Stimulated activated CD8-positive, alpha-beta memory T cell treated with anti-CD3 and anti-CD28 coated beads, Interleukin-4, amount 100 ng/mL, for 24 hours (primary cell): ENCODE data around the gene BBC3.
"Not testable (repeated sequence)": the region's sequence is repeated elsewhere in the genome, so short reads cannot be mapped to it uniquely, and the experiment has no call there.

Source experiments
- DNase-seq: peaks from one replicate; pipeline ENCODE4 v3.0.0-alpha.2; 2020; ENCODE audit warnings: low read depth

Gene BBC3

DNA sequence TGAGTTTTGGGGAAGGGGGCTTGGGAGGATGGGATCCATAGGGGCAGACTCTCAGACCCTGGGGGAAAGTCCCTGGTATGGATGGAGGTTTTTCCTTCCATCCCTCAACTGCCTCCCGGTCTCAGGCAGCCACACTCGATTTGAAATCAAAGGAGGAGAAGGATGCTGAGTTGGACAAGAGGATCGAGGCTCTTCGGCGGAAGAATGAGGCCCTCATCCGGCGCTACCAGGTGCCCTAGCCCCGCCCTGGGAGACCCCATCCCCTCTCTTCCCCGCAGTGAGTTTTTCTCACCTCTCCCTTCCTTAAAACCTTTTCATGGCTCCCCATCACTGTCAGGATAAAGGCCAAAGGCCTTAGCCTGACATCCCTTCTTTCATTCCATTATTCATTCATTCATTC lies 27.4 kb upstream of the BBC3 start:
- no peak for DNase-seq

DNA sequence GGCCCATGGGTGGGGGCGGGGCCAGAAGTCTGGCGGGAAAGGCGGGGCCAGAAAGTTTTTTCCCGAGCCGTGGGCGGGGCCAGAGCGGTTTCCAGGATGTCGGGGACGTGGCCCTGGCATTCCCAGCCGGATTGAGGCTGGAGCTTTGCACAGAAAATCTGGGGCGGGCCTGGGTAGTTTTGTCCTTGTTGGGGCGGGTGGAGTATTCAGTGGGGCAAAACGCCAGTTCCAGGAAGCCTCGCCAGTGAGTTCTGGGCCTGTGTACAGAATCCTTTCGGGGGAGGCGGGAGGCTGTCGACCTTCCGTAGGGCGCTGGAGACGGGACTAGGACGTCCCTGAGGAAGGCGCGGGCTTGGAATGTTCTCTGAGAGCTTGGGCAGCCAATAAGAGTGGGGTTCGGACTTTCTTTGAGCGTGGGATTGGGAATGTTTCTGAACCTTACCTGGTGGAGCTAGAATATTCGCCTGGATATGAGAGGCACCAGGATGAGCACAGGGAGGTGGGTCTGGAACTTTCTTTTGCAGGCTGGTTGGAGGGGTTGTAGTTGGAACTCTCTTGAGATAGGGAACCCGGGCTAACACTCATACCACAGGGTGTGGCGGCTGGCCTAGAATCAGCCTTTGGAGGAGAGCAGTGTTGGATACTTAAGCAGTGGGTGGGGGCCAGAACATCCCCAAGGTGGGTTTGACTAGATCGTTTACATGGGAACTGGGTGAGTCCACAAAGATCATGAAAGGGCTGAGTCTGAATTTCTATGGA lies 26.6 kb upstream of the BBC3 start:
- no peak for DNase-seq

DNA sequence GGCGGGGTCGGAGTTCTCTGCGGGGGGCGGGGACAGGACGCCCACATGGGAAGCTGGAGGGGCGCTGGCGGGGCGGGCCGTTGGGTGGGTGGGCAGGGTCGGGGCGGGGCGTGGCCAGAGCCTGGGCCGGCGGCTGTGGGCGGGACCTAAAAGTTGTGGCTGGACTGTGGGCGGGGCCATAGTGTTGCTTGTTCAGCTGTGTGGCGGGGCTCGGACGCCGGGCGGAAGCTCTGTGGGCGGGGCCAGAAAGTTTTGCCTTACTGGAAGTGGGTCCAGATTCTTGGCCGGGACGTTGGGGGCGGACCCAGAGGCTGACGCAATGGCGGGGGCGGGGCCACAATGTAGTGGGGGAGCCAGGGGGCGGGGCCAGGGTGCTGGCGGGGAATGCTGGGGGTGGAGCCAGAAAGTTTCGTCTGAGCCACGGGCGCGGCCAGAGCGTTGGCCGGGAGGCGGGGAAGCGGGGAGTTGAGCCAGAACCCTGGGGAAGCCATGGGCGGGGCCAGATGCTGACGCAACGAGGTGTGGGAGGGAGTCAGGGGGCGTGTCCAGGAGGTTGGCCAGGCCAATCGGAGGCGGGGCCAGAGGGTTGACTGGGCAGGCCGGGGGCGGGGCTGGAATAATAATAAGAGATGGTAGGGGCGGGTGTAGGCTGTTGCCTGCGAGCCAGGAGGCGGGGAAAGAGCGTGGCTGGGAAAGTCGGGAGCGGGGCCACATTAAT lies 25.9 kb upstream of the BBC3 start:
- peak; percentile 100 for DNase-seq

DNA sequence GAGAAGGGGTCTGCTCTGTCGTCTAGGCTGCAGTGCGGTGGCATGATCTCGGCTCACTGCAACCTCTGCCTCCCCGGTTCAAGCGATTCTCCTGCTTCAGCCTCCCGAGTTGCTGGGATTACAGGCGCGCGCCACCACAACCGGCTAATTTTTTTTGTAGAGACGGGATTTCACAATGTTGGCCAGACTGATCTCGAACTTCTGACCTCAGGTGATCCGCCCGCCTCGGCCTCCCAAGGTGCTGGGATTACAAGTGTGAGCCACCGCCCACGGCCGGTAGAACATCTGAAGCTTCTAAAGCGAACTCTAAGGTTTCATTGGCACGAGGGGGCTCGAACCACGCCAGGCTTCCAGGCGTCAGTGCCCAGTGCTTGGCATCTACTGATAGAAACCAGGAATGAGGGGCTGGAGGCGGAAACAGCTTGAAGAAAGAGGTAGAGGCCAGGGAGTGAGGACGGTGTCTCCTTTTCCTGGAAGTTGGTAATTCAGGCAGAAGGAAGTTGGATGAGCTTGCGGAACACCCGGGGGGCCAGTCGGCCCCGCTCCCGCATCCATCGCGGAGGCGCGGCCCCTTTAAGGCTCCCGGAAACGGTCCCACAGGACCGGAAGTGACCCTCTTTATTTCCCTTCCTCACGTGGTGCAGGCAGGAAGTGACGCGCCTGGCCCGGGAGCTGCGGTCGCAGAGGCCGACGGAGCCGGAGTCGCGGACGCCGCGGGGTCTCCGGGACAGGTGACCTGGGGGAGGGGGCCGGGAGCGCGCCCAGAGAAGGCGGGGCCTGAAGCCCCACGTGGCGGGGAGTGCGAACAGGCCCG lies 25.1 kb upstream of the BBC3 start, which contains the start of gene CCDC9:
Gene CCDC9 (plus strand): TSS at position 647 of the 814 bp plus-strand sequence. CDS start 1,876 bp downstream, outside the sequence.
- peak; percentile 92 for DNase-seq

DNA sequence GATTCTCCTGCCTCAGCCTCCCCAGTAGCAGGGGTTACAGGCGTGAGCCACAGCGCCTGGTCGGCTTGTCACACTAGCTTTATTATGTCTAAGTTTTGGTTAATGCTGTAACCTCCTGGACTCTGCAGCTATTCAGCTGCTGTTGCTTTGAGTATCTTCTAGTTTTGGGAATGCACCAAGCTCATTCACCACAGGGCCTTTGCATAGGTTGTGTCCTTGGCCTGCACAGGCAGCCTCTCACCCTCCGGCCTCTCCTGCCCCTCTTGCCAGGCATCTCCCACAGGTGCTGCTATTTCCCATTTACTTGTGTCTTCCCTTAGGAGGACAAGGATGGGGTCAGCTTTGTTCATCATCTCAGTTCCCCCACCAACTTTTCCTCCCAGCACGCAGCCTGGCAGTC lies 23.0 kb upstream of the BBC3 start:
- no peak for DNase-seq

DNA sequence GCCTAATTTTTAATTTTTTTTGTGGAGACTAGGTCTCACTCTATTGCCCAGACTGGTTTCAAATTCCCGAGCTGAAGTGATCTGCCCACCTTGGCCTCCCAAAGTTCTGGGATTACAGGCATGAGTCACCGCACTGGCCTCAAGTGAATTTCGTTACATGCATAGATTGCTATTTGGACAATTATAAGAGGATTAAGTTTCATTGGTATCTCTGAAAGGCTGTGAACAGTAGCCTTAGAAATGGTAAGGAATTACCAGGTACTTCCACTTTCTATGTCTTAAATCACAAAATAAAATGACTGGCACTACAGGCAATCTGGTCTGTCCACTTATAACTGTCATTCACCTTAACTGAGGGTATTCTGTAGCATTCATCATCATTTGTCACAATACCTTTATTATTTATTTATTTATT lies 22.5 kb upstream of the BBC3 start:
- no peak for DNase-seq

DNA sequence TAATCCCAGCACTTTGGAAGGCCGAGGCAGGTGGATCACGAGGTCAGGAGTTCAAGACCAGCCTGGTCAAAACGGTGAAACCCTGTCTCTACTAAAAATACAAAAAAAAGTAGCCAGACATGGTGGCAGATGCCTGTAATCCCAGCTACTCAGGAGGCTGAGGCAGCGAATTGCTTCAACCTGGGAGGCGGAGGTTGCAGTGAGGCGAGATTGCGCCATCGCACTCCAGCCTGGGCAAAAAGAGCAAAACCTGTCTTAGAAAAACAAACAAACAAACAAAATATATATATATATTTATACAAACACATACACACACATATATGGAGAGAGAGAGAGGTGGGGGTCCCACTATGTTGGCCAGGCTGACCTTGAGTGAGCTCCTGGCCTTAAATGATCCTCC lies 22.0 kb upstream of the BBC3 start:
- not testable (repeated sequence) for DNase-seq

DNA sequence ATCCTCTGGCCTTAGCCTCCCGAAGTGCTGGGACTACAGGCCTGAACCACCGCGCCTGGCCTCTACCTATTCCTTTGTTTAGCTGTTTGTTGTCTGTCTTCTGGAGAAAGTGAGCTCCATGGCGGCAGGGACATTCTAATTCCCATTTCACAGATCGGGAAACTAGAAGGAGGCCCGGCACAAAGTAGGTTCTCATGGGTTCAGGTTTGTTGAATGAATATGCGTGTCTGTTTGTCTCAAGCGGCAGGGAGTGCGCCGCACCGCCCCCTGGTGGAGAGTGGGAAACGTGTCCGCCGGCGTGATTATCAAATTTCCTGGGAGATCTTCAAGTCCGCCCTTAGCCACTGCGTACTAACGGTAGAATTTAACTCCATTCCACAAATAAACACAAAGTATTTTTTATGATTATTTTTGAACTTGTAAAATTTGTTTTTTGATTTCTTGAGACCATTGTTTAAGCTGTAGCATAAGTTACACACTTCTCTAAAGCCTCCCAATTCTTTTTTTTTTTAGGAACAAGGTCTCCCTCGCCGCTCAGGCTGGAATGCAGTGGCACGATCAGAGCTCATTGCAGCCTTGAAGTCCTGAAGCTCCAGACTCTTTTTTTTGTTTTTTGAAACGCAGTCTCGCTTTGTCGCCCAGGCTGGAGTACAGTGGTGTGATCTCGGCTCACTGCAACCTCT lies 16.4 kb upstream of the BBC3 start:
- DNase-seq = peak; percentile 67

DNA sequence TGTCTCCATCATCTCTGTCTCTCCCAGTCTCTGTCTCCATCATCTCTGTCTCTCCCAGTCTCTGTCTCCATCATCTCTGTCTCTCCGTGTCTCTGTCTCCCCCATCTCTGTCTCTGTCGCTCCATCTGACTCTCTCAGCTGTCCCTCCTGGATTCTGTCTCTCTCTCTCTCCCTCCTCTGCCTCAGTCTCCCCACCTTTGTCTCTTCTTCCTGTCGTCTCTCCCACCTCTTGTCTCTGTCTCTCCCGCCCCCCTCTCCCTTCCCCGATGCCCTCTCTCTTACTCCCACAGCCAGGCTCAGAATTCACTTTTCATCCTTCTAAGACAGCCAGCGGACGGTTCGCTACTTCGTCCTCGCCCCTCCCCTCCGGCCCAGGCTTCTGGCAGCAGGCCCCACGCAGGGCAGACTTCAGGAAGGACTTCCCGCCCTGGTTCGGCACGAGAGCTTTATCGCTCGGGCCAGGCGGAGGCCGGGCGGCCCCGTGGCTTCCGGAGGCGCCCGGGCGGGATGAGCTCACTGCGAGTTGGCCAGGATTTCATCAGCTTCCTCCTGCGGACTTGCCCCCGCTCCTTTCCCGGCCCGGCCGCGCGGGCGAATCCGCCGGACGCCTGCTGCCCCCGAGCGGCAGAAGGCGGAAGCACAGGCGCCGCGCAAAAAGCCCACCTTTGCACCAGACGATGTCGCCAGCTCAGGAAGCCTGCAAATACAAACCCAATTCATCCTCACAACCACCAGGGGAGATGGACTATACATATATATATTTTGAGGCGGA lies 13.0 kb upstream of the BBC3 start:
- peak; percentile 86 for DNase-seq

DNA sequence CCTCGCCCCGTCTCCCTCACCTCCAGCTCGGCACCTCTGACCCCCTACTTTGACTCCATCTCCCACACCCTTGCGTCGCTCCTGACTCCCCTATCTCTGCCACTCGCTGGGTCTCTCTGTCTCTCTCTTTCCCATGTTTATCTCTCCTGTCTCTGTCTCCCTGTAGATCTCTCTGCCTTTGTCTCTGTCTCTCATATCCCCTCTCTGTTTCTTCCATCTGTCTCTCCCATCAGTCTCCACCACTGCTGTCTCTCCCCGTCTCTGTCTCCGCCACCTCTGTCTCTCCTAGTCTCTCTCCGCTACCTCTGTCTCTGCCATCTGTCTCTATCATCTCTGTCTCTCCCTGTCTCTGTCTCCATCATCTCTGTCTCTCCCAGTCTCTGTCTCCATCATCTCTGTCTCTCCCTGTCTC lies 12.4 kb upstream of the BBC3 start:
- DNase-seq = no peak

DNA sequence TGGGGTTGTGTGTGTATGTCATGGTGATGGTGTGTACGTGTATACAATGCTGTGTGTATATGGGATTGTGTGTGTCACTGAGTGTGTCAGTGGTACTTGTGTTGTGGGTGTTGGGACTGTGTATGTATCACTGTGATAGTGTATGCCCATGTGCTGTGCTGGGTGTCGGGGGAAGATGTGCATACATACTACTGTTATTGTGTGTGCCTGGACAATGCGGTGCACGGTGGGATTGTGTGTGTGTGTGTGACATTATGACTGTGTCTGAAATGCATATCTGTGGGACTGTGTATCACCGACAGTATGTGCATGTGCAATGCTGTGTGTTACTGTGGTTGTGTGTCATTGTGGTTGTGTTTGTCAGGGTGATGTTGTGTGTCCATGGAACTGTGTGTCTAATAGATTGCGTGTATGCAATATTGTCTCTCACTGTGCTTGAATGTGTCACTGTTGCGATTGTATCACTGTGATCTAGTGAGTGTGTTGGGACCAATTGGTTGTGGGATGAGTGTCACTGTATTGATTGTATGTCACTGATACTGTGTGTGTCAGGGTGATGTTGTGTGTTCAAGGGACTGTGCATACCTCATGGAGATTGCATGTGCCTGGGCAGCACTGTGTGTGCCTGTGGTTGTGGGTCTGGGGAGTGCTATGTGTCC lies 11.0 kb upstream of the BBC3 start:
- DNase-seq = no peak

DNA sequence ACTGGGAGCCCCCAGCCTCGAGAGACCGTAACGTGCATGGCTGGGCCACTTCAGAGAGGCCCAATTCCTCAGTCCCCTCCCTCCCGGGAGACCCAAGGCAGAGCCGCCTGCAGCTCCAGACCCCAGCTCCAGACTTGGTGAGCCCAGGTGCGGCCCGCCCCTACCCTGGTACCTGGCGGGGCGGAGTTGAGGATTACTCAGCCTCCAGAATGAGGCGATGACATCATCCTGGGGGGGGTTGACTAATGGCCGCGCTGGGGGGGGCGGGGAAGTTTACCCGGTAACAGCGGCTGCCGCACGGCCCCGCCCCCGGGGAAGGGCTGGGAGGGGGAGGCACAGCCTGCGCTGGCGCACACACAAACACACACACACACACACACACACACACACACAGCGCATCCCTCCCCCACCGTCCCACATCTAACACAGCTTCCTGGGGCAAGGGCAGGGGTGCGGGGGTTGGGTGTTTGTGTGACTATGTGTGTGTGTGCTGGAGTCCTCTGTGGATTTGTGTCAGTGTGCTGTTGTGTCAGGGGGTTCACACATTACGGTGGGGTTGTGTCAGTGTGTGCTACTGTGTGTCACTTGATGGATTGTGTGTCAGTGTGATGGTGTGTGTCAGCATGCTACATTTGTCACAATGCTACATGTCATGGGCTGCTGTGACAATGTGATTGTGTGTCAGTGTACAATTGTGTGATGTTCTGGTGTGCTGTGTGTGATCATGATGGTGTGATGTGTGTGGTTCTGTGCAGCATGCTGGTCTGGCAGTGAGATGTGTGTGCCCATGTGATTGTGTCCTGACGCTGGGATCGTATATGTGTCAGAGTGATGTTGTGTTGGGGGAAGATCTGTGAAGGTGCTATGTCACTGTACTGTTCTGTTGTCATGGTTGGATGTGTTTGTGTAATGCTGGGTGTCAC lies 10.3 kb upstream of the BBC3 start:
- peak; percentile 74 for DNase-seq

DNA sequence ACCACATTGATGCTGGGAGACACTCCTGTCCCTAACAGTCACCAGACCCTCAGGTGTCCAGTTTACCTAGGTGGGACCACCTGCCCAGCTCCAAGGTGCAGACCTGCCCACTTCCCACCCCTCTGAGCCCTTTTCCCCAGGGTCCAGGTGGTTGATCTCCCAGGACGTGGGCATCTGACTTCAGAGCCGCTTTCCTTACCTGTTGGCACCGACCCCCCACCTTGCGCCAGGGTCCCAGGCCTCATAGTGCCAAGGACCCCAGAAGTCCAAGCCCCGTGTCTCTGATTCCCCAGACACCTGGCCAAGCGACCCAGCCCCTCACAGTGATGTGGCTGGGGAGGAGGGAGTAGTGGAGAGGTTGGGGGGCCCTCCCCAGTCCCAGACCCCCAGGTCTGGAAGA lies 9.6 kb upstream of the BBC3 start:
- DNase-seq = no peak

DNA sequence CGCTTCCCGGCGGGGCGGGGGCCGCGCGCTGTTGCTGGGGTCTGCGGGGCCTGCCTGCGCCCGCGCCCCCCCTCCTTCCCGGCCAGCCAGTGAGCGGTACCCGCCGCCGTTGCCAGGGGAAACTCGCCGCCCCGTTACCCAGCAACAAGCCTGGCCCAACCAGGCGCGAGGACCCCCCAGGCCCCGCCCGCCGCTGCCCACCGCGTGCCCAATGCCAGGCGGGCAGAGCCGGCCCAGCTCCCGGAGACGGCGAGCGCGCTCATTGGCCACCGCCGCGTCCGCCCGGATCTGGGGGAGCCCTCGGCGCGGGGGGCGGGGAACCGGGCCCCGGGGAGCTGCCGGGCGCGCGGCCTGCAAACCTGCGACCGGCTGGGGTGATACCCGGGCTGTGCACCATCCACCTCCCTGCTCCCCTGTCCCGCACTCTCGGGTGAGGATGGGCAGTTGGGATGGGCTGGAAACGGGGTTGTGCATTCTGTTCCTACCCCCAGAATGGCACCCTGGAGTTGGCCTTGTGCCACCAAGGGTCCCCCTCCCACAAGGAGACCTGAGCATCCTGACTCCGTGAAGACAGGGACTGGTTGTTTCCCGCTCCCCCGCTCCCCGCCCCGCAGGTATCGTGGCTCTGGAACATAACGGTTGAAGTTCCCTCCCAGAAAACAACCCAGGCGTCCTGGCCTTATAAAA lies 8.8 kb upstream of the BBC3 start:
- no peak for DNase-seq

DNA sequence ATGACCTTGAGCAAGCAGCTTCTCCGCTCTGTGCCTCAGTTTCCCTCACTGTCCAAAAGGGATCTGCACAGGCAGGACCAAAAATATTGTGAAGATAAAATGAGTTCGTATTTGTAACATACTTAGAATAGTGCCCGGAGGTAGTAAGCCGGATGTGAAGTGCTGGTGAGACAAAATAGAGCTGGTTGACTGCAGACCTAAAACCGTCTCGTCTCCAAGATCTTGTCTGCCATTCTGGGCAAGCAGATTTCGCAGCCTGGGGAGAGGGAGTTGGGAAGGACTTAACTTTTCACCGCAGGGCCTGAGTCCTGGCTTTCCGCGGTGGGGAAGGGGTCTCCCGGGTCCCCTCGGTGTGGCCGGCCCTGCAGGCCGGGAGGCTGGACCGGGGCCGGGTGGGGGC lies 8.2 kb upstream of the BBC3 start:
- no peak for DNase-seq

DNA sequence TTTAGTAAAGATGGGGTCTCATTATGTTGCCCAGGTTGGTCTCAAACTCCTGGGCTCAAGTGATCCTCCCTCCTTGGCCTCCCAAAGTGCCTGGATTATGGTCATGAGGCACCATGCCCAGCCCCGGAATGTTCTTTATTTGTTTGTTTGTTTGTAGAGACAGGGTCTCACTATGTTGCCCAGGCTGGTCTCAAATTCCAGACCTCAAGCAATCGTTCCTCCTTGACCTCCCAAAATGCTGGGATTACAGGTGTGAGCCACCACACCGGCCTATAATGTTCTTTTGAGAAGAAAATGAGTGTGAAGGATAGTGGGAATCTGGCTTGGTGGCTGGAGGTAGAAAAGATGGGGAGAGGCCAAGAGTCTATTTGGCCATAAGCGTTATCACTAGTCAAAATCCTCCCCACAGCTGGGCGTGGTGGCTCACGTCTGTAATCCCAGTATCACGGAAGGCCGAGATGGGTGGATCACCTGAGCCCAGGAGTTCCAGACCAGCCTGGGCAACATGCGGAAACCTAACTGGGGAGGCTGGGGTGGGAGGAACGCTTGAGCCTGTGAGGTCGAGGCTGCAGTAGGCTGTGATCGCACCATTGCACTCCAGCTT lies 5.2 kb upstream of the BBC3 start:
- no peak for DNase-seq

DNA sequence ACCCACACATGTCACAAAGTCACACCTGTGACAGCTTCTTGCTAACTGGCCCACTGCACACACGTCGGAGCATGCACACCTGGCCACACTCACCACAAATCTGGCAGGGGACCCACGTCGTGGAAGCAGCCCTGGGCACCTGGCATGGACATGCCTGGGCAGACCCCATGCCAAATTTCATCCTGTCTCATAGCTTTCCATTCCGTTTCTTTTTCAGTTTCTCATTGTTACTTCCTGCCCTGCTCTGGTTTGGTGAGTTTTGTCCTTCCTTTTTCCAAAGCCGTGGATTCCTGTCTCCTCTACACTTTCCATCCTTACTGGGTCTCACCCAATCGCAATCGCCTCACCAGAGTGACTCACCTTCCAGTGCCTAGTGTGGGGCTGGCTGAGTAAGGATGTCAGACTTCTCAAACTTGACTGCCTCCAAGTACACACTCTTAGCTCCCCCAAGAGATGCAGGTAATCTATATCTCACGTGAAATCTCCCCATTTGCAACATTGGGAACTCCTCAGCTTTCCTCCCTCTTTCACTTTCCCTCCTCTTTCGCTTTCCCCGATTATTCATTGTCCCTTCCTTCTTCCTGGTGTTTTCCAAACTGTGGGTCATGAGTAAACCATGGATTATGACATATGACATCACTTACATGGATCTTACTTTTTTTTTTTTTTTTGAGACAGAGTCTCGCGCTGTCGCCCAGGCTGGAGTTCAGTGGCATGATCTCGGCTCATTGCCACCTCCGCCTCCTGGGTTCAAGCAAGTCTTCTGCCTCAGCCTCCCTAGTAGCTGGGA lies 1.6 kb upstream of the BBC3 start:
- DNase-seq = no peak
